Dedifferentiated amniotic fluid mesenchymal stem cell (primary cell): ENCODE data around the gene B3GNT7.
"Not testable (repeated sequence)": the region's sequence is repeated elsewhere in the genome, so short reads cannot be mapped to it uniquely, and the experiment has no call there.

Experiments used
- DNase-seq: peaks from one replicate; pipeline ENCODE4 v3.0.0-alpha.2; 2016; ENCODE audit errors: extremely low spot score

The B3GNT7 gene

DNA sequence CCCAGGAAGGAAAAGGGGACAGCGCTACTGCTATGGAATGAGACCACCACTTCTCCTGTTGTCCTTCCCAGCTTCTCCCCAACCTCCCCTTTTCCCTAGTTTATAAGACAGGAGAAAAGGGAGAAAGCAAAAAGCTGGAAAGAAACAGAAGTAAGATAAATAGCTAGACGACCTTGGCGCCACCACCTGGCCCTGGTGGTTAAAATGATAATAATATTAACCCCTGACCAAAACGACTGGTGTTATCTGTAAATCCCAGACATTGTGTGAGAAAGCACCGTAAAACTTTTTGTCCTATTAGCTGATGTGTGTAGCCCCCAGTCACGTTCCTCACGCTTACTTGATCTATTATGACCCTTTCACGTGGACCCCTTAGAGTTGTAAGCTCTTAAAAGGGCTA, 5.2 kb downstream of the B3GNT7 start:
- not testable (repeated sequence) for DNase-seq

DNA sequence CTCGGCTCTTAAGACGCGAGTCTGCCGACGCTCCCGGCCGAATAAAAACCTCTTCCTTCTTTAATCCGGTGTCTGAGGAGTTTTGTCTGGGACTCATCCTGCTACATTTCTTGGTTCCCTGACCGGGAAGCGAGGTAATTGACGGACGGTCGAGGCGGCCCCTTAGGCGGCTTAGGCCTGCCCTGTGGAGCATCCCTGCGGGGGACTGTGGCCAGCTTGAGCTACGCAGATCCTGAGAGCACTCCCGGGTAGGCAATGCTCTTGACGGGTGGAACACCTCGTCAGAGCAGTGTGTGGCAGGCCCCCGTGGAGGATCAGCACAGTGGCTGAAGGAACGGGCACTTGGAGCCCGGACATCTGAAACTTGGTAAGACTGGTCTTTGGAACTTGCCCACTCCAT, 5.6 kb downstream of the B3GNT7 start:
- DNase-seq, result not testable (repeated sequence)

DNA sequence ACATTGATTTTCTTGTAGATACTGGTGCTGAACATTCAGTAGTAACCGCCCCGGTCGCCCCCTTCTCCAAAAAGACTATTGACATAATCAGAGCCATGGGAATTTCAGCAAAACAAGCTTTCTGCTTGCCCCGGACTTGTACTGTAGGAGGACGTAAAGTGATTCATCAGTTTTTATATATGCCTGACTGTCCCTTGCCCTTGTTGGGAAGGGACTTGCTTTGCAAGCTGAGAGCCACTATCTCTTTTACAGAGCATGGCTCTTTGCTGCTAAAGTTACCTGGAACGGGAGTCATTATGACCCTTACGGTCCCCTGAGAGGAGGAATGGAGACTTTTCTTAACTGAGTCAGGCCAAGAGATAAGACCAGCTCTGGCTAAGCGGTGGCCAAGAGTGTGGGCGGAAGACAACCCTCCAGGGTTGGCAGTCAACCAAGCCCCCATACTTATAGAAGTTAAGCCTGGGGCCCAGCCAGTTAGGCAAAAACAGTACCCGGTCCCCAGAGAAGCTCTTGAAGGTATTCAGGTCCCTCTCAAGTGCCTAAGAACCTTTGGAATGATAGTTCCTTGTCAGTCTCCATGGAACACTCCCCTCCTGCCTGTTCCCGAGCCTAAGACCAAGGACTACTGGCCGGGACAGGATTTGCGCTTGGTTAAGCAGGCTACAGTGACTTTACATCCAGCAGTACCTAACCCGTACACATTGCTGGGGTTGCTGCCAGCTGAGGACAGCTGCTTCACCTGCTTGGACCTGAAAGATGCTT, 8.1 kb downstream of the B3GNT7 start:
- not testable (repeated sequence) for DNase-seq

DNA sequence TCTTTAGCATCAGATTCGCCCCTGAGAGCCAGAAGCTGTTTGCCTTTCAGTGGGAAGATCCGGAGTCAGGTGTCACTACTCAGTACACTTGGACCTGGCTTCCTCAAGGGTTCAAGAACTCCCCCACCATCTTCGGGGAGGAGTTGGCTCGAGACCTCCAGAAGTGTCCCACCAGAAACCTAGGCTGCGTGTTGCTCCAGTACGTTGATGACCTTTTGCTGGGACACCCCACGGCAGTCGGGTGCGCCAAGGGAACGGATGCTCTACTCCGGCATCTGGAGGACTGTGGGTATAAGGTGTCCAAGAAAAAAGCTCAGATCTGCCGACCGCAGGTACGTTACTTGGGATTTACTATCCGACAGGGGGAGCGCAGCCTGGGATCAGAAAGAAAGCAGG, 8.7 kb downstream of the B3GNT7 start:
- not testable (repeated sequence) for DNase-seq

DNA sequence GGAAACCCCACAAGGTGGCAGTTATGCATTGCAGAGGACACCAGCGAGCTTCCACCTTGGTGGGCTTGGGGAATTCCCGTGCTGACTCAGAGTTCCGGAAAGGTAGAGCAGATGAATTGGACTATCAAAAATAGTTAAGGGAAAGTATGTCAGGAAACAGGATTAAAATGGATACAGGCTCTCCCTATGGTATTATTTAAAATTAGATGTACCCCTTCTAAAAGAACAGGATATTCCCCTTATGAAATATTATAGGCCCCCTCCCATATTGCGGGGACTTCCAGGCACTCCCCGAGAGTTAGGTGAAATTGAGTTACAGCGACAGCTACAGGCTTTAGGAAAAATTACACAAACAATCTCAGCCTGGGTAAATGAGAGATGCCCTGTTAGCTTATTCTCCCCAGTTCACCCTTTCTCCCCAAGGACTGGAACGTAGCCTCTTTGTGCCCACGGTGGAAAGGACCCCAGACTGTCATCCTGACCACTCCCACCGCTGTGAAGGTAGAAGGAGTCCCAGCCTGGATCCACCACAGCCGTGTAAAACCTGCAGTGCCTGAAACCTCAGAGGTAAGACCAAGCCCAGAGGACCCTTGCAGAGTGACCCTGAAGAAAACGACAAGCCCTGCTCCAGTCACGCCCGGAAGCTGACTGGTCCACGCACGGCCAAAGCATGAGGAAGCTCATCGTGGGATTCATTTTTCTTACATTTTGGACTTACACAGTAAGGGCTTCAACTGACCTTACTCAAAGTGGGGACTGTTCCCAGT, 10.3 kb downstream of the B3GNT7 start:
- DNase-seq, result not testable (repeated sequence)

DNA sequence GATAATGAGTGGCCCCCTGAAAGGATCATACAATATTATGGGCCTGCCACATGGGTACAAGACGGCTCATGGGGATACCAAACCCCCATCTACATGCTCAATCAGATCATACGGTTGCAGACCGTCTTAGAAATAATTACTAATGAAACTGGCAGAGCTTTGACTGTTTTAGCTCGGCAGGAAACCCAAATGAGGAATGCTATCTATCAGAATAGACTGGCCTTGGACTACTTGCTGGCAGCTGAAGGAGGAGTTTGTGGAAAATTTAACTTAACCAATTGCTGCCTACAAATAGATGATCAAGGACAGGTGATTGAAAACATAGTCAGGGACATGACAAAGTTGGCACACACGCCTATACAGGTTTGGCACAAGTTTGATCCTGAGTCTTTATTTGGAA, 12.2 kb downstream of the B3GNT7 start:
- DNase-seq, result not testable (repeated sequence)

DNA sequence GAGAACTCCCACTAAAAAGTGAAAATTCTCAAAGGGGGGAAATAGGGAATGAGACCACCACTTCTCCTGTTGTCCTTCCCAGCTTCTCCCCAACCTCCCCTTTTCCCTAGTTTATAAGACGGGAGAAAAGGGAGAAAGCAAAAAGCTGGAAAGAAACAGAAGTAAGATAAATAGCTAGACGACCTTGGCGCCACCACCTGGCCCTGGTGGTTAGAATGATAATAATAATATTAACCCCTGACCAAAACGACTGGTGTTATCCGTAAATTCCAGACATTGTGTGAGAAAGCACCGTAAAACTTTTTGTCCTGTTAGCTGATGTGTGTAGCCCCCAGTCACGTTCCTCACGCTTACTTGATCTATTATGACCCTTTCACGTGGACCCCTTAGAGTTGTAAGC, 12.8 kb downstream of the B3GNT7 start:
- DNase-seq, result not testable (repeated sequence)

DNA sequence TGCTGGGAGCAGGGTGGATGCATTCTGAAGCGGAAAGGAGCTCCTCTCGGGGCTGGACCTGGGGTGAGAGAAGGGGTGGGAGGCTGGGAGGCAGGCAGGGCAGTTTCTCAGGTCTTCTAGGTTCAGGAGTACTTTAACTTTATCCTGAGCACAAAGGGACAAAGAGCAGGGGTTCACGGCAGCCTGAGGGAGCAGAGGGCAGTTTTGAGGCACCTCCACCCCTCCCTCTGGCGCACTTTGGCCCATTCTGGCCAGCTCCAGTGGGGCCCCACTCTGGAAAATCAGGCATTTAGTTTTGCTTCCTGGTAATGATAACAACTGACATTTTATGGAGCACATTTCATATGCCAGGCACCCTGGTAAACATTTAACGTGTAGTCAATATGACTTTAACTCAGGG, 14.3 kb downstream of the B3GNT7 start:
- no peak for DNase-seq

DNA sequence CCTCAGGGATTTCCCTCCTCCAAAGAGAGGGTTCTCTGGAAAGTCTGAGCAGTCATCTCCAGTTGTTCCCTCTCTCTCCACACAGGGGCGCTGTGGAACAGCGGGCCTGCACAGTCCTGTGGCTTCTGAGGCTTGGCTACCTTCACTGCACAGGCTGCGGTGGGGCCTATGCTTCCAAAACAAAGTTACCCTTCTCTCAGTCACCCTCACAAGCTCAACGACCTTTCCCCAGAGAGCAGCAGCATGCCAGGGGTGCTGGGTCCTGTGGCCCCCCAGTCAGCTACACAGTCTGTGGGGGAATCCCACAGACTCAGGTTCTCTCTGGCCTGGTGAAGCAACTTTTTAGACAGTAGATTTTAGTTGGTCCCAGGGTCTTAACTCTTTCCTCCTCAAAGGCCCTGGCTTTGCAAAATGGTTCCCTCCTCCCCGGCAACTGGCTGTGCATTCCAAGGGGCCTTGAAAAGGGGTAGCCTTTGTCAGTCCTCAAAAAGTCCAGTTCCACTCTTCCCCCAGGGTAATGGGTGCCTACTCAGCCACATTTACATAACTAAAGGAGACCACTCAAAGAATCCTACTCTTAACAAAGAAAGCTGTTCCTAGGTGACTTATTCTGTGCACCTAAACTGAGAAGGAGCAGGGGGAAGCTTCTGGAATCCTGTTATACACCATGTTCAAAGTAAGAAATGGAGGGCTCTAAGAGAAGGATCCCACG, 14.9 kb downstream of the B3GNT7 start:
- DNase-seq, result no peak

DNA sequence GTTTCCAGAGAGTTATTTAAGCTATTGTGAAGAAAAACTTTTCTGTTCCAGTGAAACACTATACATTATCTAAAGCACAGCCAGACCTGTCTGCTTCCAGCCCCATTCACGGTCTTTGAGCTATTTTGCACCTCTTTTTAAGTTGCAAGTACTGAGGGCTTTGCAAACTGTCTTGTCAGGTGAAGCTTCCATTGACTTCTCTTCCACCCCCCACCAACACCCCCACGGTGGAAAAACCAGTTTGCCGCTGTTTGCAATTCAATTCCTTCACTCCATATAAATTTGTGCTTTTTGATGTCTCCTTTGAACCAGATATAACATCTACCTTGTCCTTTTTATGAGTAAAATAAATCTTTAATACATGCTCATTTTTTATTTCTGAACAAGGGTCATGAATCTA, 15.7 kb downstream of the B3GNT7 start:
- DNase-seq, result no peak

DNA sequence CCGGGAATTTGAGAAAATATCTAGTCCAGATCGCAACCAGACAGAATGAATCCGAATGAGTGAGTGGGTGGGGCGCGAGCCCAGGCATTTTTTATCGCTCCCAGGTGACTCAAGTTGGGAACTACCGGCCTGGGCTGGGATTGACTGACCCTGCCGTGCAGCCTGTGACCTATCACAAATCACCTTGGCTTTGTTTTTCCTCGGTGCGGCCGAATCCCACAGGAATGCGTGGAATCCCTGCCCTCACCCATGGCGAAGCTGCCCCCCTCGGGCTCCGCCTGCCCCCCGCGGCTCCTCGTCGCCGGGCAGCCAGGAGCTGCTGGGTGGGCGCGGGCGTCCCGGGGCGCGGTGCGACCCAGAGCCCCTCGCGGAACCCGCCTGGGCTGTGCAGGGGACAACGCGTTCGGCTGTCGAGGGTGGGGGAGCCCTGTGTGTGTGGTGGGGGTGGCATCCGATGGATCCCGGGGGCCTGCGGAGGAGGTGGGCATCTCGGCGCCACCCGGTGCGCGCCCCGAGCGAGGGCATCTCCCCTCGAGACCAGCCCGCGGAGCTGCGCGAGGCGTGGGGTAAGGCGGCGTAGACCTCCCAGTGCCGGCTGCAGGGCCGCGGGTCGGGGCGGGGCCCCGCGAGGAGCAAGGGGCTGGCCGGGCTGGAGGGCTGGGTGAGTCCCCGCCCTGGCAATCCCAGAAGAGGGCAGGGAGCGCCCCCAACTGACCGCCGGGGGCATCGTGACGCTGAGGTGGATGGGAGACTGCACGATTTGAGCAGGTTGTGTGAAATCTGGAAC, 16.5 kb downstream of the B3GNT7 start:
- peak; percentile 70 for DNase-seq

DNA sequence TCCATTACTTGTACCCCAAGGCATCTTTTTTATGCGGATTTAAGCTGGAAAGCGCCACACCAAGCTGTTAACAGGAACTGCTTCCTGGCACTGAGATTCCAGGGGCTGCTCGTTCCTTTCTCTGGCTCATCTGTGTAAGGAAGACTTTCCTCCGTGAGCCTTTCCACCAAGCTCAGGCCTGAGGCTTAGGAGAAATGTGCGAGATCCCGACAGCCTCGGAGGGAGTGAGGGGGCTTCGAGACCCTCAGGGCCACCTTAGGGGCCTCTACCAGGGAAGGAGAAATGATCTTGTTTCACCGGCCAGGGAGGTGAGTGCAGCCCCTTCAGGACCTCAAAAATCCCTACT, 17.1 kb downstream of the B3GNT7 start:
- no peak for DNase-seq

DNA sequence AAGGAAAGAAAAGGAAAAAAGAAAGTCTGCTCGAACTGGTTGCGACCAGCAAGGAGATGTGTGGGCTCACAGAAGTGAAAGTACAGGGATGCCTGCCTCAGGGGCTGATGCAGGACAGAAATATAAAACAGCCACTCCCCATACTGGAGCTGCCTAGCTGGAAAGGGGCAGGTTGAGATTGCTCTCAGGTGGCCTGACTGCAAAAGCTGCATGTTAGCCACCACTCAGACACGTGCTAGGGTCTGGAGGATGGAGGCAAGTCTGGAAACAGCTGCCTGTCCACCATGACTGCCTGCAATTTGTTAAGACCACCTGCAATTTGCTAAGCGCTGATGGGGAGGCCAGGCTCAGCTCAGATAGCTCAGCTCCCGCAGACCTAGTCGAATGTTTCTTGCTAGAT, 17.9 kb downstream of the B3GNT7 start:
- no peak for DNase-seq

DNA sequence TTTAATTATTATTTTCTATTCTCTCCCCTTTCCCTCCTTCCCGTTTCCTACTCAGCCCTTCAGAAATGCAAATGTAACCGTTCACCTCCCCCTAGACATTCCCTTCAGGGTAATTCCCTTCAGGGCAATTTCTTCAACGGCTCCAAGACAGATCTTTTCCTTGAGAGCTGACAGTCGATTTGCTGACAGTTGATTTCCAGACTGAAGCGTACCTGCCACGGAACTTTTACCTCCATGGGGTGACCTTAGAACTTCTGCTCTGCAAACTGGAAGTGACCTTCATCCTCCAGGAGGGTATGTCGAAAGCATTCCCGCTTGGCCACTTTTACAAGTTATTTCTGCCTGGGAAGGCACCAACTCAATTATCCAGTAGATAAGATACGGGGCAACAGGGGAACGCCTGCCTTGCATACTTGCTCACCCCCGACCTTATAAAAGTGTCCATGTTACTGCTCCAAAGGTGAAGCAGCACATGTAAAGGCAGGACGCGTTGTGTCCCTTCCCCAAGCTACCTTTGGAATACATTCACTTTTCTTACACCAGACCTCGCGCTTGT, 18.5 kb downstream of the B3GNT7 start:
- no peak for DNase-seq

DNA sequence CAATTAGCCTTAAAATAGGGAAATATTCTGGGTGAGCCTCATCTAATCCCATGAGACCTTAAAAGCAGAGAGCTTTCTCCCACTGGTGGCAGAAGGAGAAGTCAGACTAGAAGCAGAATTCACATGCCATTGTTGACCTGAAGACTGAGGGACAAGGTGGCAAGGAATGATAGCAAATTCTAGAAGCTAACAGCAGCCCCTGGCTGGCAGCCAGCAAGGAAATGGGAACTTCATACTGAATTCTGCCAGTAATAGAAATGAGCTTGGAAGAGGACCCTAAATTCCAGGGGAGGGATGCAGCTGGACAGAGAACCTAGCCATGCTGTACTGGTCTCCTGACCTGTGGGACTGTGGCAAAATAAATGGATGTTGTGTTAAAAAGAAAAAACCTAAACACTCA, 19.5 kb downstream of the B3GNT7 start:
- no peak for DNase-seq

DNA sequence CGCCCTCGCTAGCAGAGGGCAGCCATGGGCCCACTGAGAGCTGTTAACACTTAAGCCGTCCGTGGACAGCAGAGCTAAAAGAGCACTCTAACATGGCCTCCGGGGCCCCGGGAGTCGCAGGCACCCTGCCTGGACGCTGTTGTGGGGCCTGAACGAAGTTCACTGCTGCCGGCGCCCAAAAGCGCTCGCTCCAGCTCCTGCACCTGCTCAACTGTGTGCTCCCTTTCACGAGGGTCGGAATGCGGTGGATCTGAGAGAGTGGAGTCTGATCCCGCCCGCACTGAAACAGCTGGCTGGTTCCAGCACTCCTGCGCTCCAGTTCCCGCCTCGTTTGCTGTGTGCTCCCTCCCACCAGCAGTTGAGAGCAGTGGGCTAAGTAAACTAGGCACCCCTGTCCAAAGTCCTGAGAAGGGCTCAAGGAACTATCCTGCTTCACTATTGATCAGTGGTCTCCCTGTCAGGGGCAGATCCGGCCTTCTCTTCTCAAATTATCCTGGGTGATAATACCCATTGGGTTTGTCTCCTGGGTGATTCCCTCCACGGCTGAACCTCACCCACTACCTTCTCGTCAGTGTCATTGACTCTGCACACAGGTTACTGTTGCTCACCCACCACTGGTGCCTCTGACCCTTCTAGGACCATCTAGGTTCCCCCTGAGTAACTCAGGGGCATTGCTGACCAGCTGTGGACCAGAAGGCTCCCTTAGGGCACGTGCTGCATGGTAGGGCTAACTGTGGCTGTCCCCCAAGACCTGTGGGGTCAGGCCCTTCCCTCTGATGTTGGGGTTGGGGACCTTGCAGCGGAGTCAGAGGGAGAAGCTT, 23.5 kb downstream of the B3GNT7 start:
- no peak for DNase-seq

DNA sequence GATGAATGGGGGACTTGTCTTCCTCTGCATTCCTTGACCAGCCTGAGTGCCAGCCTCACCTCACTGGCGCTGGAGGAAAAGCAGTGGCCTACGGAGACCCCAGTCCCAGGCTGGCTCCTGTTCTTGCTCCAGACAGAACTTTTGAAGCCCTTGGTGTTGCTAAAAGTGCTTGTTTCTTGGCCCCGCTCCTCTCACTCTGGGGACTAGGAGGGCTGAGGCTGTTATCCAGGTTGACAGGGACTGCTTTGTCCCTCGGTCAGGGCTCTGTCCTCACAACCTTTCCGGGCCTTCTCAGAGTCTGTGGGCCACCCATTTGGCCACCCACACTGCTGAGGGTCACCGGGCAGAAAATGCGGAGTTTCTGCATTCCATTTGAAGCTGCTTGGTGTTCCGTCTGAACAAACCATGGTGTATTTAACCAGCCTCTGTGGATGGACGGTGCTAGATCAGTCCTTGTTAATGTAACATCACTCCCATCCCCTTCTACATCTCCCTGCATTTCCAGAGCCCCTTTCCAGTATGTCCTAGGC, 25.6 kb downstream of the B3GNT7 start:
- no peak for DNase-seq

DNA sequence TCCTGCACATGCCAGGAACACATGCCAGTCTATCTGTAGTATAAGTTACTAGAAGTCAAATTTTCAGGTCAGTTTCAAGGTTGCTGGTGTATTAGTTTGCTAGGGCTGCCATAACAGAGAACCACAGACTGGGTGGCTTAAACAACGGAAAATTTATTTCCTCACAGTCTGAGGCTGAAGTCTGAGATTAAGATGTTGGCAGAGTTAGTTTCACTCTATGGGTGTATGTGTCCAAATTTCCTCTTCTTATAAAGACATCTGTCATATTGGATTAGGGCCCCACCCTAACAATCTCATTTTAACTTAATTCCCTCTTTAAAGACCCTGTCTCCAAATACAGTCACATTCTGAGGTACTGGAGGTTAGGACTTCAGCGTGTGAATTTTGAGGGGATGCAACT, 26.5 kb downstream of the B3GNT7 start:
- DNase-seq, result no peak

DNA sequence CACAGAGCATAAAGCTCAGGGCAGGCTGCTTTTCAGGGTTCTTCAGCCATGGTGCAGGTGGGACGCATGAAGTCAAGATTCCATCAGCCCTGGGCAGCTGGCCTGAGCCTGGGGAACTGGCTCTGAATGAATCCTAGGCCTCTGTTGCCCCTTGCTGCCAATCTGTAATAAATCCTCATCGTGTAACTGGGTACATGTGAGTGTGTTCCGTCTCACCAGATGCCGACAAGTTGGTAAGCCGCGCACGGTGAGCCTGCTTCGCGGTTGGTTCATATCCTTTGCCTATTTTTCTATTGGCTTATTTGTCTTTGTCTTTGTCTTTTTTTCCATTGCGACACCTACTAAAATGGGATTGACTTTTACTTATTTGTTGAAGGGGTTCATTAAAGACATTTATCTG, 27.7 kb downstream of the B3GNT7 start:
- DNase-seq, result no peak

DNA sequence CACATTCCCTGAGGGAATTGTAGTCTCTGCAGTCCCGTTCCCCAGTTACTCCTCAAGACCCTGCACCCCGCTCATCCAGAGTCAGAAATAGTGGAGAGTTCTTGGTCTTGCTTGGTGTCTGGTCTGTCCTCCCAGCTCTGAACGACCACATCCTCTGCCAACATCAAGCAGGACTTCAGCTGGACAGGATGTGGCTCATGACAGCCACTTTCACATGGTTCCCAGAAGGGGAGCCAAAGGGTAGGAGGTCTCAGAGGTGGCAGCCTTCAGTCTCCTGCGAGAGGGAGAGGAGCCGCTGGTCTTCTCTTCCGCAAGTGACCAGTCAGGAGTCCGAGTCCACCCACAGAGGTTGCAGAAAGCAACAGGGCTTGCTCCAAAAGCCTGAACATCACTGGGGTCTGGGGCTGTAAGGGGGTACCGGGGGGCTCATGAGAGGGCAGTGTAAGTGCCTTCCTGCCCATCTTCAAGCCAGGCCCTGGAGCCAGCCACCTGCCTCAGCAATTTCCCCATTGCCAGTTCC, 29.8 kb downstream of the B3GNT7 start:
- no peak for DNase-seq
